Endothelial cell of umbilical vein (primary cell): ENCODE measurements around the gene GTF3C6. TPM values are rescaled to one million over a fixed set of nuclear protein-coding genes. Genes with fewer than 3 reads are reported as not detected.

Experiments
- BruUV-seq: library from RNA; stranded (reverse); fragments of 400-500 nt; replicated peaks from 2 replicates; lab custom pipeline; 2021; lab: Mats Ljungman, UMichigan
- CTCF ChIA-PET: fragments of 300-600, 350-600 bp; sonication (Branson Sonifier 250); formaldehyde crosslinking; loops from one replicate; lab custom pipeline; 2021; ENCODE audit warnings: antibody characterized with exemption, inconsistent platforms; lab: Charles Lee
- POLR2A ChIA-PET: fragments of 300-600, 350-600 bp; sonication (Branson Sonifier 250); formaldehyde crosslinking; loops from one replicate; lab custom pipeline; 2021; ENCODE audit warnings: antibody characterized with exemption, inconsistent platforms; lab: Charles Lee
- DNase-seq: peaks from one replicate; pipeline ENCODE4 v3.0.0-alpha.2; 2011; ENCODE audit warnings: low read depth, low spot score
- FAIRE-seq: peaks from 2 replicates; lab custom pipeline; 2011; peaks lifted over from hg19 to GRCh38; lab: Jason Lieb, UNC
- H2AFZ ChIP-seq: 2 replicates; pipeline ENCODE4 v1.6.0; 2012; ENCODE audit warnings: low read depth, low read length, control low read depth, inconsistent platforms
- H3K27ac ChIP-seq: 2 replicates; pipeline ENCODE4 v1.5.1; 2011; ENCODE audit warnings: low read depth, mild to moderate bottlenecking, control low read depth, low read length, moderate library complexity; ENCODE audit not compliant: insufficient read depth
- H3K27me3 ChIP-seq, 2 experiments: 2 replicates each; pipeline versions ENCODE4 v1.6.0 to v1.6.1; 2011; ENCODE audit warnings: low read length in 2 of 2, mixed read lengths in 1 of 2; ENCODE audit not compliant: control insufficient read depth in 2 of 2, insufficient read depth in 2 of 2
- H3K36me3 ChIP-seq, 2 experiments: 2 replicates in 1 of 2; 3 replicates in 1 of 2; pipeline ENCODE4 v1.5.1; 2011; ENCODE audit warnings: low read length in 2 of 2, mild to moderate bottlenecking in 1 of 2, moderate library complexity in 1 of 2; ENCODE audit not compliant: control insufficient read depth in 2 of 2, insufficient read depth in 2 of 2; ENCODE audit errors: extremely low read depth in 1 of 2
- H3K4me1 ChIP-seq: 3 replicates; pipeline ENCODE4 v1.5.1; 2011; ENCODE audit warnings: mild to moderate bottlenecking, low read length; ENCODE audit not compliant: control insufficient read depth, insufficient read depth; ENCODE audit errors: extremely low read depth
- H3K4me2 ChIP-seq: 2 replicates; pipeline ENCODE4 v1.6.1; 2011; ENCODE audit warnings: low read length, control low read depth, mixed read lengths; ENCODE audit not compliant: insufficient read depth
- H3K4me3 ChIP-seq, 3 experiments: fragments of 200-600 bp in 1 of 3; sonication (generic), shearing (Covaris generic) in 1 of 3; replicated peaks in 1 of 3; 2 replicates each; pipeline ENCODE4 v1.5.1; 2011 to 2016; ENCODE audit warnings: control low read depth in 3 of 3, low read length in 3 of 3, mild to moderate bottlenecking in 2 of 3, inconsistent platforms in 1 of 3, low read depth in 1 of 3, moderate library complexity in 1 of 3; ENCODE audit not compliant: insufficient read depth in 1 of 3
- H3K79me2 ChIP-seq: 2 replicates; pipeline ENCODE4 v1.6.0; 2012; ENCODE audit warnings: low read length, inconsistent platforms; ENCODE audit not compliant: control insufficient read depth, insufficient read depth
- H3K9ac ChIP-seq: replicated peaks from 2 replicates; pipeline ENCODE3; 2011; ENCODE audit warnings: low read length, control low read depth; ENCODE audit not compliant: insufficient read depth; ENCODE audit errors: extremely low read depth
- H3K9me1 ChIP-seq: replicated peaks from 3 replicates; pipeline ENCODE4 v1.6.0; 2011; ENCODE audit warnings: mild to moderate bottlenecking, low read length; ENCODE audit not compliant: control insufficient read depth, insufficient read depth; ENCODE audit errors: extremely low read depth
- H3K9me3 ChIP-seq: replicated peaks from 2 replicates; pipeline ENCODE4 v1.5.1; 2012; ENCODE audit warnings: low read length, inconsistent platforms; ENCODE audit not compliant: control insufficient read depth, insufficient read depth
- H4K20me1 ChIP-seq: replicated peaks from 2 replicates; pipeline ENCODE3; 2011; ENCODE audit warnings: mild to moderate bottlenecking, low read length; ENCODE audit not compliant: control insufficient read depth, insufficient read depth; ENCODE audit errors: extremely low read depth
- CTCF ChIP-seq, 2 donors: IDR thresholded peaks; 1 replicate in 1 of 2; 2 replicates in 1 of 2; pipeline ENCODE4 v1.5.1; 2011; ENCODE audit warnings: low read length in 2 of 2, mild to moderate bottlenecking in 2 of 2, moderate library complexity in 2 of 2, control low read depth in 1 of 2, inconsistent platforms in 1 of 2, low read depth in 1 of 2; ENCODE audit not compliant: insufficient read depth in 1 of 2; ENCODE audit errors: extremely low read depth in 1 of 2
- EZH2 ChIP-seq: IDR thresholded peaks from 2 replicates; pipeline ENCODE4 v1.6.1; 2012; ENCODE audit warnings: borderline replicate concordance, low read depth, mild to moderate bottlenecking, moderate library complexity, low read length, inconsistent platforms; ENCODE audit not compliant: severe bottlenecking
- FOS ChIP-seq: IDR thresholded peaks from 2 replicates; pipeline ENCODE4 v1.6.1; 2011; ENCODE audit warnings: mild to moderate bottlenecking, low read length, moderate library complexity, borderline replicate concordance; ENCODE audit not compliant: insufficient read depth
- GATA2 ChIP-seq: IDR thresholded peaks from 2 replicates; pipeline ENCODE4 v1.7.0; 2011; ENCODE audit warnings: low read depth, mild to moderate bottlenecking, moderate library complexity, mixed read lengths, low read length; ENCODE audit not compliant: insufficient read length, insufficient read depth
- JUN ChIP-seq: IDR thresholded peaks from 2 replicates; pipeline ENCODE4 v1.6.1; 2011; ENCODE audit warnings: borderline replicate concordance, low read depth; ENCODE audit not compliant: insufficient read length, insufficient read depth
- MAX ChIP-seq: IDR thresholded peaks from 2 replicates; pipeline ENCODE4 v1.6.1; 2011; ENCODE audit not compliant: insufficient read depth, insufficient read length
- MYC ChIP-seq: IDR thresholded peaks from one replicate; pipeline ENCODE4 v1.6.1; 2011; ENCODE audit warnings: mild to moderate bottlenecking, low read depth, low read length
- POLR2A ChIP-seq: IDR thresholded peaks from 2 replicates; pipeline ENCODE4 v1.6.1; 2012; ENCODE audit warnings: low read depth, mild to moderate bottlenecking, control low read depth, low read length
- POLR2AphosphoS5 ChIP-seq: IDR thresholded peaks from 2 replicates; pipeline ENCODE4 v1.6.1; 2012; ENCODE audit warnings: low read depth, mild to moderate bottlenecking, control low read depth, low read length, moderate library complexity; ENCODE audit not compliant: insufficient read depth
- dilution Hi-C: fragments of 300-500 bp; cut with MboI; formaldehyde crosslinking; loops from one replicate; pipeline ENCODE4 v1.15.0; 2019; ENCODE audit warnings: low sequenced_read_pairs; ENCODE audit not compliant: extremely low pct_ligation_motif_present
- intact Hi-C: fragments of 100-400 bp; cut with micrococcal nuclease; formaldehyde crosslinking; loops from one replicate; pipeline ENCODE4 v1.10.0; 2022
- polyA plus RNA-seq, 4 experiments: library from polyadenylated mRNA; depleted of rRNA in 3 of 4; stranded (reverse) in 3 of 4; unstranded in 1 of 4; fragments of >200 nt; gene quantifications; 2 replicates each; pipeline versions ENCODE4 v1.2.1 to v1.2.3, GENCODE V29; 2011 to 2012; ENCODE audit warnings: missing spikeins in 1 of 4
- total RNA-seq: library from RNA; stranded (reverse); gene quantifications from 2 replicates; pipeline ENCODE4 v1.2.3, GENCODE V29; 2021

GTF3C6 gene
- total and polyA plus RNA-seq, 2 donors (not counting 3 experiments of a cell fraction or from before 2014, with no cell fraction given), result 12.1 to 88.1 TPM

- no peak overlapping the region for H2AFZ ChIP-seq
- BruUV-seq, result no TSS peak
- no peak overlapping the region for H3K9ac ChIP-seq
- intact Hi-C loops (no loop called here), dilution Hi-C loops (no loop called here)
- no peak overlapping the region for H3K4me3 ChIP-seq
- TF ChIP-seq MYC (no peak), MAX (no peak), FOS (no peak), EZH2 (no peak), GATA2 (no peak), JUN (no peak), POLR2A (no peak), CTCF (IDR thresholded peaks at IDR 0.05; ENCODE audit: extremely low read depth in 1 of 2, insufficient read depth in 1 of 2, low read depth in 1 of 2, low read length in 2 of 2) (no peak), POLR2AphosphoS5 (no peak)
- no peaks in the 10 kb centered on the region for H3K27me3 ChIP-seq
- no peaks in the 10 kb centered on the region for H4K20me1 ChIP-seq
- H3K4me2 ChIP-seq, result no peak overlapping the region
- CTCF ChIA-PET, result interaction anchor here (1.1 to 1.5 kb wide), 5 partner anchors 9 to 25 kb away, joined by 4 to 5 read pairs (median 4); partner anchors contain the start of genes GTF3C6 and RPF2
- POLR2A ChIA-PET, result interaction anchor here (2.1 kb wide), 1 partner anchor 13 kb away, joined by 11 read pairs; the partner anchor contains the start of gene GTF3C6
- no peak overlapping the region for H3K27ac ChIP-seq
- no peaks in the 10 kb centered on the region for H3K79me2 ChIP-seq
- no peaks in the 10 kb centered on the region for H3K36me3 ChIP-seq
- no peaks in the 10 kb centered on the region for H3K9me3 ChIP-seq
- no peaks in the 10 kb centered on the region for H3K4me1 ChIP-seq
- DNase-seq, result peak; percentile 13
- no peak for FAIRE-seq
- H3K9me1 ChIP-seq, result no peaks in the 10 kb centered on the region
These were observed 13.0 kb downstream of the GTF3C6 start for GRCh38 chr6:110971468-110971867.
